ENCODE data around the gene SGPP1. TPM values are rescaled to one million over a fixed set of nuclear protein-coding genes. Genes with fewer than 3 reads are reported as not detected.
"Not testable (repeated sequence)": the region's sequence is repeated elsewhere in the genome, so short reads cannot be mapped to it uniquely, and the experiment has no call there.

The SGPP1 gene
- total RNA-seq, 3 donors from 2014 or later, result 12.5 to 18.4 (median 17.0) TPM

DNA sequence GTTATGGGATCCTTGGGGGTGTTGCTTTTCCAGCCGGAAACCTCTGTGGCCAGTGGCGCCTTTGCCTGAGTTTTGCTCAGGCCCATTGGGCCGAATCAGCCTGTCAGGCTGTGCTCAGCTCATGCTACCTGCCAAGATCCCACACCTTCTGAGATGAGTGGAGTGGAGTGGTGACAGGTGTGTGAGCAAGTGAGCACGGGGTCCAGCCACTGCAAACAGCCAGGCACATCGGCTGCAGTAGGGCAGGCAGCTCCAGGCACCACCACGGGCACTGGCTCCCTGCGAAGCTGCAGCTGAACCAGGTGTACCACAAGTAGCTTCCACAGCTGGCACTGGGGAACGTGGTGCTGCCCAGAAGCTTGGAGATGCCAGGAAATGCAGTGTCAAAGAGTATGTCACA, 65.1 kb downstream of the SGPP1 start:
- Histone ChIP-seq H3K4me3 (no peak overlapping the region), H3K36me3 (ENCODE audit: low read depth) (no peaks in the 10 kb centered on the region), H3K4me1 (ENCODE audit: low read depth) (no peaks in the 10 kb centered on the region), H3K9me3 (no peaks in the 10 kb centered on the region)
- no peak for TF ChIP-seq CTCF (IDR thresholded peaks at IDR 0.05)
- DNase-seq, result no peak
- no peak for ATAC-seq
- intact Hi-C loops (cut with DNase I, micrococcal nuclease), result no loop called here

DNA sequence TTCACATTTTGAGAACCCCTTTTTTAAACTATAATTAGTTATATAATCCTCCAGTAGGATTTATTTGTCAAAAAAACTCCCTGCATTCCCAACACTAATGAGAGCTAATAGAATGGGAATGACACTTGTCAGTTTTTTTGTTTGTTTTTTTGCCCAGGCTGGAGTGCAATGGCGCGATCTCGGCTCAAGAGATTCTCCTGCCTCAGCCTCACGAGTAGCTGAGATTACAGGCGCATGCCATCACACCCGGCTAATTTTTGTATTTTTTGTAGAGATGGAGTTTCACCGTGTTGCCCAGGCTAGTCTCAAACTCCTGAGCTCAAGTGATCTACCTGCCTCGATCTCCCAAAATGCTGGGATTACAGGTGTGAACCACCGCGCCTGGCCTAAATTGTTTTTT, 66.0 kb downstream of the SGPP1 start:
- intact Hi-C loops (cut with DNase I, micrococcal nuclease); H3K36me3 ChIP-seq (ENCODE audit: low read depth); H3K4me3 ChIP-seq; H3K4me1 ChIP-seq (ENCODE audit: low read depth); H3K9me3 ChIP-seq; DNase-seq; ATAC-seq: not testable (repeated sequence)

- DNase-seq (no peak), ATAC-seq (no peak)
- no peak for TF ChIP-seq CTCF (IDR thresholded peaks at IDR 0.05)
- intact Hi-C loops (cut with DNase I, micrococcal nuclease), result no loop called here
- H3K9me3 ChIP-seq, result no peaks in the 10 kb centered on the region
- H3K36me3 ChIP-seq (ENCODE audit: low read depth), result no peaks in the 10 kb centered on the region
- H3K4me1 ChIP-seq (ENCODE audit: low read depth), result no peaks in the 10 kb centered on the region
- no peak overlapping the region for H3K4me3 ChIP-seq
Observed at GRCh38 chr14:63659726-63660125, 68.1 kb downstream of the SGPP1 start.

DNA sequence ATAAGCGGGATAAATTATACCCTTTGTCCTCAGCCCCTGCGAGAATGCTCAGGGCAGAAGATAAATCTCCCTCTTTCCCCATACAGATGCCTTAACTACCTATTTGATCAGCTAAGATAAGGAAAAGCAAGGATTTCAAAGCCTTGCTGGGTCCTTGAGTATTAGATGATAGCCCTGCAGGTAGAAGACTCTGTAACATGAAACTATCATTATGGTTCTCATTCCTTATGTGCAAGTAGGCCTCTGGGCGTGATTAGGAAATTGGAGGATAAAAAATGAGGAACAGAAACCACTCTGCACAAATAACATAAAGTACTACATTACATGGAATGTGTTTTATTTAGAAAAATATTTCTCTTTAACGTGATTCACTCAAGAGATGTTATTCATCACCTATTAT, 71.7 kb downstream of the SGPP1 start:
- TF ChIP-seq CTCF (IDR thresholded peaks at IDR 0.05), result no peak
- no peaks in the 10 kb centered on the region for H3K36me3 ChIP-seq (ENCODE audit: low read depth)
- ATAC-seq (no peak), DNase-seq (no peak)
- H3K4me3 ChIP-seq, result no peak overlapping the region
- no peaks in the 10 kb centered on the region for H3K4me1 ChIP-seq (ENCODE audit: low read depth)
- intact Hi-C loops (cut with DNase I, micrococcal nuclease), result no loop called here
- H3K9me3 ChIP-seq, result no peaks in the 10 kb centered on the region

DNA sequence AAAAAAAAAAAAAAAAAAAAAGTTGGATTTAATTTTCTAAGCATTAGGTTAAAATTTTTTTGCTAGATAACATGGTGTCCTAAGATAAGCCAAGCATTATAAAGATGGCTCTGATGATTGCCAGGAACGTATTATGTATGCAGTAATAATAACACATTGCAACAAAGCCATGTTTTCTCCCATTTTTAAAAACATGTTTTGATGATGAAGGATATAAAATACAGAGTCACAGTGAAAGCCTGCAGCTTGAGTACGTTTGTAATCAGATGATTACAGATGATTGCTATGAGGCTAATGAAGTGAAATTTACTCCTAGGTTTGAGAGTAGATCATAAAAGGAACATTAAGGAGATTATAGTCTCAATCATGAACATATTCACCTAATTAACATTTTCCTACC, 72.9 kb downstream of the SGPP1 start:
- DNase-seq, result no peak

DNA sequence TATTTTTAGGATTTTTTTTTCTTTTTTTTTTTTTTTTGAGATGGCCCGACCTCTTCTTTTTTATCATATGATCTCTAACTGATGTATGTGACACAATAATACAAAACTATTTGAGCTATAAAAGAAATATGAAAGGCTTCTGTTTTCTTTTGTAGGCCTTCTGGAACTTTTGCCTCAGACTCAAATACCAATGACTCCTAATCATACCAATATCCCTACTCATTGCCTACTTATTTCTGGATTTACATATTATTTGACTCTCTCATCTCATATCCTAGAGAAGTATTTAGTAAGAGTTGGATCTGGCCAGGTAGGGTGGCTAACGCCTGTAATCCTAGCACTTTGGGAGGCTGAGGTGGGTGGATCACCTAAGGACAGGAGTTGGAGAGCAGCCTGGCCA, 73.5 kb downstream of the SGPP1 start:
- H3K36me3 ChIP-seq (ENCODE audit: low read depth), result no peaks in the 10 kb centered on the region
- no peaks in the 10 kb centered on the region for H3K9me3 ChIP-seq
- ATAC-seq (no peak), DNase-seq (no peak)
- no peaks in the 10 kb centered on the region for H3K4me1 ChIP-seq (ENCODE audit: low read depth)
- no peak overlapping the region for H3K4me3 ChIP-seq
- TF ChIP-seq CTCF (IDR thresholded peaks at IDR 0.05), result no peak
- intact Hi-C loops (cut with DNase I, micrococcal nuclease), result no loop called here

More for the DNA sequence above, 72.9 kb downstream of the SGPP1 start:
- intact Hi-C loops (cut with DNase I, micrococcal nuclease), result no loop called here
- no peaks in the 10 kb centered on the region for H3K4me1 ChIP-seq (ENCODE audit: low read depth)
- no peak overlapping the region for H3K4me3 ChIP-seq
- no peak for ATAC-seq
- no peaks in the 10 kb centered on the region for H3K36me3 ChIP-seq (ENCODE audit: low read depth)
- H3K9me3 ChIP-seq, result no peaks in the 10 kb centered on the region
- no peak for TF ChIP-seq CTCF (IDR thresholded peaks at IDR 0.05)
